Activated CD4-positive, alpha-beta T cell treated with anti-CD3 and anti-CD28 coated beads for 1 hour (primary cell): Measurements from ENCODE around the gene MAP3K19.

Experiments
- DNase-seq: peaks from one replicate; pipeline ENCODE4 v3.0.0-alpha.2; 2020

The MAP3K19 gene

GRCh38 chr2:134919341-134920210 is 127.7 kb downstream of the MAP3K19 start:
- peak; percentile 21 for DNase-seq

GRCh38 chr2:134918526-134919340 is 128.5 kb downstream of the MAP3K19 start, which contains the start of gene CCNT2:
Gene CCNT2 (plus strand): TSS chr2:134918822. CDS start chr2:134918855, 33 bp downstream.
- DNase-seq, result peak; percentile 100

- peak; percentile 82 for DNase-seq
Measured at GRCh38 chr2:134917888-134918525, 129.2 kb downstream of the MAP3K19 start.

- DNase-seq, result no peak
Measured at GRCh38 chr2:134917360-134917865, 129.8 kb downstream of the MAP3K19 start.
